Hepatocyte (in vitro differentiated cells): ENCODE data around the gene MOV10L1.

Source experiments
- EZH2 ChIP-seq: fragments of 200-600 bp; sonication (generic); IDR thresholded peaks from 2 replicates; pipeline ENCODE4 v1.6.1; 2016; ENCODE audit warnings: antibody characterized with exemption, mild to moderate bottlenecking, borderline replicate concordance
- EZH2phosphoT487 ChIP-seq: fragments of 200-600 bp; sonication (generic); IDR thresholded peaks from one replicate; pipeline ENCODE4 v1.6.1; 2018; ENCODE audit warnings: antibody characterized with exemption, mild to moderate bottlenecking, low read depth, moderate library complexity; ENCODE audit not compliant: unreplicated experiment, severe bottlenecking
- TF ChIP-seq, protein P1 (sequence below): fragments of 200-600 bp; sonication (generic); IDR thresholded peaks from 2 replicates; pipeline ENCODE4 v1.5.1; 2016; ENCODE audit warnings: antibody characterized with exemption, mild to moderate bottlenecking; ENCODE audit not compliant: poor library complexity

DNA sequence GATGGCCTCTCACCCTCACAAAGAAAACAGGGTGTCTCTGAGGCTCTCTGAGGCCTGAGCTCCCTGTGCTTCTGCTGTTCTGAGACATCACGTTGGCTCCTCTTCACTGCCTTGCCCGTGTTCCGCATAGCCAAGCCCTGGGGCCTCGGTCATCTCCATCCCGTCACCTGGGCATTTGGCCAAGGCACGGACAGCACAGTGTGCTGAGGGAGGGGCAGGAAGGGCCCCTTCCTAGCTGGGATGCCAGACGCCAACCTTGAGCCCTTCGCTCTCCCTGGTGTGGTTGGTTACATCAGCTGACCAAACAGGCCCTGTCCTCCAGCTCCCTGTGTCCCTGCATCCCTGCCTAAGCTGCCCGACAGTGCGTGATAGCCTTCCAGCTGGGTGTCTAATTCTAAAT, 25.9 kb downstream of the MOV10L1 start:
- TF ChIP-seq, protein P1, sequence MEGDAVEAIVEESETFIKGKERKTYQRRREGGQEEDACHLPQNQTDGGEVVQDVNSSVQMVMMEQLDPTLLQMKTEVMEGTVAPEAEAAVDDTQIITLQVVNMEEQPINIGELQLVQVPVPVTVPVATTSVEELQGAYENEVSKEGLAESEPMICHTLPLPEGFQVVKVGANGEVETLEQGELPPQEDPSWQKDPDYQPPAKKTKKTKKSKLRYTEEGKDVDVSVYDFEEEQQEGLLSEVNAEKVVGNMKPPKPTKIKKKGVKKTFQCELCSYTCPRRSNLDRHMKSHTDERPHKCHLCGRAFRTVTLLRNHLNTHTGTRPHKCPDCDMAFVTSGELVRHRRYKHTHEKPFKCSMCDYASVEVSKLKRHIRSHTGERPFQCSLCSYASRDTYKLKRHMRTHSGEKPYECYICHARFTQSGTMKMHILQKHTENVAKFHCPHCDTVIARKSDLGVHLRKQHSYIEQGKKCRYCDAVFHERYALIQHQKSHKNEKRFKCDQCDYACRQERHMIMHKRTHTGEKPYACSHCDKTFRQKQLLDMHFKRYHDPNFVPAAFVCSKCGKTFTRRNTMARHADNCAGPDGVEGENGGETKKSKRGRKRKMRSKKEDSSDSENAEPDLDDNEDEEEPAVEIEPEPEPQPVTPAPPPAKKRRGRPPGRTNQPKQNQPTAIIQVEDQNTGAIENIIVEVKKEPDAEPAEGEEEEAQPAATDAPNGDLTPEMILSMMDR, result no peak
- no peak for TF ChIP-seq EZH2
- TF ChIP-seq EZH2phosphoT487, result no peak
